Right cardiac atrium (tissue), 5 donors: ENCODE data around the gene GM2A. TPM values are rescaled to one million over a fixed set of nuclear protein-coding genes. Genes with fewer than 3 reads are reported as not detected.

Source experiments
- ATAC-seq, 2 donors: fragments of 200-7000 bp; cut with Tn5 transposase; one replicate each; pipeline versions ENCODE4 v1.8.0 to v1.9.1; 2020; ENCODE audit warnings: moderate library complexity in 2 of 2, mild to moderate bottlenecking in 1 of 2
- DNase-seq, 3 donors: peaks; one replicate each; pipeline ENCODE4 v3.0.0-alpha.2; 2020
- H3K27ac ChIP-seq: one replicate; pipeline ENCODE4 v1.5.1; 2013; ENCODE audit warnings: mild to moderate bottlenecking, low read length, control low read depth, moderate library complexity
- H3K27me3 ChIP-seq: one replicate; pipeline ENCODE4 v1.6.1; 2013; ENCODE audit not compliant: control insufficient read depth, insufficient read depth
- H3K4me1 ChIP-seq: one replicate; pipeline ENCODE4 v1.6.1; 2013; ENCODE audit warnings: low read length; ENCODE audit not compliant: control insufficient read depth, insufficient read depth
- H3K4me3 ChIP-seq: one replicate; pipeline ENCODE4 v1.5.1; 2013; ENCODE audit warnings: low read length, control low read depth
- H3K9me3 ChIP-seq: one replicate; pipeline ENCODE4 v1.6.1; 2013; ENCODE audit warnings: low read length; ENCODE audit not compliant: control insufficient read depth
- WGBS: extraction: QIAGEN DNeasy Blood & Tissue Kit; methylation state at CpG from one replicate; pipeline ENCODE4 v1.1.7; 2013; 5-methylcytosine and 5-hydroxymethylcytosine counted together
- intact Hi-C, 4 donors: fragments of 100-400 bp; cut with DNase I; formaldehyde crosslinking; loops; one replicate each; pipeline versions ENCODE4 v1.11.0 to v1.14.0; 2022 to 2023
- polyA plus RNA-seq: library from polyadenylated mRNA; stranded (reverse); fragments of 200-250 nt; gene quantifications from one replicate; pipeline ENCODE4 v1.2.3, GENCODE V29; 2013
- total RNA-seq, 4 donors: library from RNA; stranded (reverse); fragmentation: NEBNext Ultra II Directional; extraction: Animal tissue kit (Norgen Biotek cat#: 25700); gene quantifications; one replicate each; pipeline ENCODE4 v1.2.1, GENCODE V29; 2021
- donor health status: healthy with polysubstance abuse.
- donor health status: DM: no; HTN: yes; CAD: no.
- donor health status: DM: no; HTN: no; CAD: no.
- donor health status: DM: no; HTN: yes; CAD: no; lungs with severe emphysema.
- donor health status: DM: yes; HTN: yes; CAD: no.

GM2A gene
- total and polyA plus RNA-seq, 5 donors = 27.7 to 43.4 (median 34.6) TPM

DNA sequence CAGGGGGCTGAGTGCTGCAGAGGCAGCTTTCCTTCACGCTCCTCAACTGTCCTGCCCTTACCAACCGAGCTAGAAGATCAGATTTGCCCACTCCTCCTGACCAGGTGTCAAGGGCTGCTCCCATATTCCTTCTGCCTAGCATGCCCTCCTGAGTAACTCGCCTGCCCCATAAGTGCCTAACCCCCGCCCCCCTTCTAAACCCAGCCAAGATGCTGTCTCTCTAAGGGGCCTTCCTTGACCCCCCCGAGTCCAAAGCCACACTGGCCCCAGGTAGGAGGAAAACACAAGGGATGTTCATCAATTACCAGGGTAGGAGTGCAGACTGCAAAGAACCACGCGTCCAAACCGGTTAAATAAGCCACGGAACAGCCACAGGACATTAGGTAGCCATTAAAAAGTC, 33.8 kb upstream of the GM2A start:
- peaks cover 40% of the 10 kb centered on the region for H3K4me1 ChIP-seq
- no peaks in the 10 kb centered on the region for H3K9me3 ChIP-seq
- DNase-seq (no peak), ATAC-seq (no peak)
- no peak overlapping the region for H3K27ac ChIP-seq
- 91% methylated on average over 9 of the region's 9 CpGs for WGBS
- H3K4me3 ChIP-seq = no peak overlapping the region
- no peaks in the 10 kb centered on the region for H3K27me3 ChIP-seq
- intact Hi-C loops = no loop called here

GRCh38 chr5:151219789-151220188, 33.2 kb upstream of the GM2A start:
- intact Hi-C loops = no loop called here
- Histone ChIP-seq H3K27ac (no peak overlapping the region), H3K4me1 (peaks cover 34% of the 10 kb centered on the region), H3K4me3 (no peak overlapping the region), H3K9me3 (no peaks in the 10 kb centered on the region), H3K27me3 (no peaks in the 10 kb centered on the region)
- ATAC-seq = no peak
- WGBS = 52% methylated on average over 7 of the region's 7 CpGs
- DNase-seq = no peak

DNA sequence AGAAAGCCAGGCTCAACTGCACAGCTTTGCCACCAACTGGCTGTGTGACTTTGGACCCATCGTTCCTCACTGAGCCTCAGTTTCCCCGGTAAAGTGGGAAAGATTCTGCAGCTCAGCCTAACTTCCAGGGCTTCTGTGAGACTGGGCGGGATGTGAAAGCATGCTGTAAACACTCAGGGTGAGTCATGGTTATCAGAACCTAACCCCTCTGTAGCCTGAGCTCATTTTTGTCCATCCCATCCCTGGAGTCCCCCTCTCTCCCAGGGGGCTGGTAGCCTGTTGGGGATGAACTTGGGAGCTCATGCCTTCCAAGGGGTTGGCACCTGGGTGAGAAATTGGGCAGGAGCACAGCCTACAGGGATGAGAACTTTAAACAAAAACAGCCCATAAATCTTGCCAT, 31.4 kb upstream of the GM2A start:
- Histone ChIP-seq H3K27me3 (no peaks in the 10 kb centered on the region), H3K27ac (peak overlapping the region; percentile 11), H3K9me3 (no peaks in the 10 kb centered on the region), H3K4me3 (no peak overlapping the region), H3K4me1 (peaks cover 25% of the 10 kb centered on the region)
- ATAC-seq (peak in 1 of 2 donors; percentile 39), DNase-seq (no peak)
- 74% methylated on average over 3 of the region's 3 CpGs for WGBS
- intact Hi-C loops = no loop called here

DNA sequence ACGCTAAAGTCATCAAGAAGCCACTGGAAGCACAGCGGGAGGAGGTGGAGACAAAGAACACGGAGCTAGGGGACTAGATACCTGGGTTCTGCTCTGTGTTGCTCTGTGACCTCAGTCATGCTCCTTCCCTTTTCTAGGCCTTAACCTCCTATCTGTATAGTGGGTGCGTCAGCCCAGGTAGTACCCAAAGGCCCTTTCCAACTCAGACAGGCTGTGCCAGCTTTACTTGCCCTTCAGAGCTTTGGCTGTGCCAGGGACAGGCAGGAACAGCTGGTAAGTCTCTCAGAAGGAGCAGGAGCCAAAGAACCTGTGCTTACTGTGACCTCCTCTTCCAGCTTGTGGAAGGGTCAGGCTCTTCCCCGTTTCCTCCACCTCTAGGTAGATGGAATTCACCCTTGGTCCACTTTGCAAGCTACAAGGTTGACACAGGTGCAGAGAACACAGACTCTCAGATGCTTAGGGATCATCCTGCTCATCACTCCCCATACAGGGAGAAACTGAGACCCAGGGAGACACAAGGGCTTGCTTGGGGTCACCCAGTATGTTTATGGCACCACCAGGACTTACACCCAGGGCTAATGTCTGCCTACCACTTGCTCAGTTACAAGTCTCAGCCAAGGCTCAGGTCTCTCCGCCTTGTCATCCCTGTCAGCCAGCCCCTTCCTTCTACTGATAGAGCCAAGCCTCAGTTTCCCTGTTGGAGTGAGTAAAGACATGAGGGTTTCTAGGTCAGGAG, 30.8 kb upstream of the GM2A start:
- DNase-seq = no peak
- H3K9me3 ChIP-seq = no peaks in the 10 kb centered on the region
- 73% methylated on average over 6 of the region's 6 CpGs for WGBS
- intact Hi-C loops = no loop called here
- H3K27me3 ChIP-seq = no peaks in the 10 kb centered on the region
- H3K4me1 ChIP-seq = peaks cover 25% of the 10 kb centered on the region
- H3K27ac ChIP-seq = peak overlapping the region; percentile 95
- ATAC-seq = no peak
- peak overlapping the region; percentile 88 for H3K4me3 ChIP-seq

- intact Hi-C loops = no loop called here
- Histone ChIP-seq H3K27me3 (no peaks in the 10 kb centered on the region), H3K27ac (peak overlapping the region; percentile 95), H3K4me3 (peak overlapping the region; percentile 88), H3K4me1 (peaks cover 21% of the 10 kb centered on the region), H3K9me3 (no peaks in the 10 kb centered on the region)
- peak; percentile 65 to 81 (median 80) for DNase-seq
- 24% methylated on average over 4 of the region's 4 CpGs for WGBS
- ATAC-seq = peak; percentile 80 to 91
Observed at GRCh38 chr5:151222790-151223446, 30.1 kb upstream of the GM2A start.

GRCh38 chr5:151223447-151224264, 29.3 kb upstream of the GM2A start, which contains the start of gene CCDC69:
Gene CCDC69, minus strand, starts transcription at chr5:151224092. Its CDS starts 122 bp downstream, at chr5:151223970.
- ATAC-seq (peak; percentile 92 to 93), DNase-seq (peak; percentile 84 to 94 (median 92))
- intact Hi-C loops = no loop called here
- Histone ChIP-seq H3K27ac (peak within 1 kb of the TSS; percentile 95), H3K4me3 (peak within 1 kb of the TSS; percentile 88), H3K9me3 (no peaks in the 10 kb centered on the region), H3K27me3 (no peaks in the 10 kb centered on the region), H3K4me1 (peaks cover 21% of the 10 kb centered on the region)
- under 1% methylated on average over 58 of the region's 58 CpGs for WGBS

DNA sequence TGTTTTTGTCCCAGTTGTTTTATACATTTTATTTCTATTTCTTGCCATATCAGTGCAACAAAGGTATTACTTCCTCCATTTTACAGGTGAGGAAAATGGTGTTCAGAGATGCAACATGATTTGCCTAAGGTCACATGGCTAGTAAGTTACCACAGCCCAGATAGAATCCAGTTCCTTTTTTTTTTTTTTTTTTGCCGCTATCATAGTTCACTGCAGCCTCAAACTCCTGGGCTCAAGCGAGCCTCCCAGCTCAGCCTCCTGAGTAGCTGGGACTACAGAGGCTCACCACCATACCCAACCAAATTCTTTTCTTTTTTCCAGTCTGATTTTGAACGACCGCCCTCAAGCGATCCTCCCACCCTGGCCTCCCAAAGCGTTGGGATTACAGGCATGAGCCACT, 28.6 kb upstream of the GM2A start:
- 82% methylated on average over 6 of the region's 6 CpGs for WGBS
- Histone ChIP-seq H3K4me3 (peak overlapping the region; percentile 88), H3K27me3 (no peaks in the 10 kb centered on the region), H3K9me3 (no peaks in the 10 kb centered on the region), H3K27ac (no peak overlapping the region), H3K4me1 (peaks cover 21% of the 10 kb centered on the region)
- ATAC-seq (no peak), DNase-seq (no peak)
- intact Hi-C loops = no loop called here

GRCh38 chr5:151225071-151225470, 27.9 kb upstream of the GM2A start:
- intact Hi-C loops = no loop called here
- Histone ChIP-seq H3K4me3 (no peak overlapping the region), H3K27ac (no peak overlapping the region), H3K4me1 (peaks cover 21% of the 10 kb centered on the region), H3K27me3 (no peaks in the 10 kb centered on the region), H3K9me3 (no peaks in the 10 kb centered on the region)
- ATAC-seq = no peak
- WGBS = 98% methylated on average over 4 of the region's 4 CpGs
- no peak for DNase-seq

DNA sequence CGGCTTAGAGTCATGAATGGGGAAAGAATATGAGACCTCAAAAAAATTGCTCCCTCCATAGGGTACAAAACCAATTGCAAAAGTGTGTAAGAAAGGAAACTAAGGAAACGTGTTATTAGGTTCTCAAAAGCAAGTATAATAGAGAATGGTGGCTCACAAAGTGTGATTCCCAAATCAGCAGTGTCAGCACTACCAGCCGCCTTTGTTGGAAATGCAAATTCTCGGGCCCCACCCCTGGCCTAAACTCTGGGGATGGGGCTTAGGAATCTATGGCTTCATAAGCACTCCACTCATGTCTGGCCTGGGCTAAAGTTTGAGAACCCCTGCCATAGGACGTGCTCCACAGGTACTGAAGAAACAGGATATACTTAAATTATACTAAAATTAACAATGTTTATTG, 27.5 kb upstream of the GM2A start:
- ATAC-seq (no peak), DNase-seq (no peak)
- H3K27ac ChIP-seq = no peak overlapping the region
- intact Hi-C loops = no loop called here
- 77% methylated on average over 5 of the region's 5 CpGs for WGBS
- no peak overlapping the region for H3K4me3 ChIP-seq
- no peaks in the 10 kb centered on the region for H3K27me3 ChIP-seq
- H3K9me3 ChIP-seq = no peaks in the 10 kb centered on the region
- H3K4me1 ChIP-seq = peaks cover 20% of the 10 kb centered on the region

DNA sequence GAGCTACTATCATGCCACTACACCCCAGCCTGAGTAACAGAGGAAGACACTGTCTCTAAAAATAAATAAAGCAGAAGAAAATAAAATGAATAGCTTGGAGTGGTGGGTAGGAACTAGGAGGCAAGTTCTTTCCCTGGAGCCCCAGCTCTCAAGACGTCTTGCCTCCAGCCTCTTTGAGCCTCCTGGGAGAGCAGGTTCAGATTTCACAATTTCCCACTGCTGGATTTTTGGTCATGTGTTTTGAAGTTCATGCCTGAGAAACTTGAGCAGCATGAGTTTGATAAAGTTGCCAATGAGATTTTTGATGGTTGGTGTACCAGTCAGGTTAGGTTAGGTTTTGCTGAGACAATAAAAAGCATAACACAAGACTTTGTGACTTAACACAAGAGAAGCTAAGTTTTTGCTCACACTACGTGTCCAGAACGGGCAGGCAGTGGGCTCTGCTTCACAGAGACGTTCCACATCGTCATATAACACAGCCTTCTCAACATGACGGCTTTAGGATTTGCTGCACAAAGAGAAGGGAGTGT, 25.0 kb upstream of the GM2A start:
- Histone ChIP-seq H3K4me1 (no peaks in the 10 kb centered on the region), H3K27ac (no peak overlapping the region), H3K9me3 (no peaks in the 10 kb centered on the region), H3K27me3 (no peaks in the 10 kb centered on the region), H3K4me3 (no peak overlapping the region)
- DNase-seq (no peak), ATAC-seq (no peak)
- intact Hi-C loops = no loop called here
- WGBS = 88% methylated on average over 6 of the region's 6 CpGs

DNA sequence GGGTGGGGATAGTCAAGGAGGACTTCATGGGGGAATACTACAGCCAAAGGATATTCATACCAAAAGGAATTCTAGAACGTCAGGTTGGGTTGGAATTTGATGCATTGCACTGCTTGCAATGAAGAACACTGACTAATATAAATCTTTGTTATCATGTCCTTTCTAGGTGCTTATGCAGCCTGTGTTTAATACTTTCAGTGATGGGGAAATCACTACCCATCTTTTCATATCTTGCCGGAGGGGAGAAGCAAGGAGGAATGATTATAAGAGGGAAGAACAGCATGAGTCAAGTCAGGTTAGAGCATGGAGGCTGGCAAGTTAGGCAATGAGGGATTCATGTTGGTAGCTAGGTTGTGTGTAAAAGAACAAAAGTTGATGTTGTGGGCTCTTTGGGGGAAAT, 24.0 kb upstream of the GM2A start:
- Histone ChIP-seq H3K27me3 (no peaks in the 10 kb centered on the region), H3K4me1 (no peaks in the 10 kb centered on the region), H3K27ac (no peak overlapping the region), H3K4me3 (no peak overlapping the region), H3K9me3 (no peaks in the 10 kb centered on the region)
- ATAC-seq (no peak), DNase-seq (no peak)
- intact Hi-C loops = no loop called here
- WGBS = 79% methylated on average over 2 of the region's 2 CpGs
